ENCODE measurements around the gene TRPV3. TPM values are rescaled to one million over a fixed set of nuclear protein-coding genes. Genes with fewer than 3 reads are reported as not detected.
"Not testable (repeated sequence)": the region's sequence is repeated elsewhere in the genome, so short reads cannot be mapped to it uniquely, and the experiment has no call there.

Gene TRPV3
- total RNA-seq, 1 donor from 2014 or later = 1.0 TPM

- peak; percentile 23 for ATAC-seq (ENCODE audit: poor library complexity)
- intact Hi-C loops (cut with DNase I) = no loop called here
Observed at GRCh38 chr17:3531266-3532101, 26.1 kb downstream of the TRPV3 start.

DNA sequence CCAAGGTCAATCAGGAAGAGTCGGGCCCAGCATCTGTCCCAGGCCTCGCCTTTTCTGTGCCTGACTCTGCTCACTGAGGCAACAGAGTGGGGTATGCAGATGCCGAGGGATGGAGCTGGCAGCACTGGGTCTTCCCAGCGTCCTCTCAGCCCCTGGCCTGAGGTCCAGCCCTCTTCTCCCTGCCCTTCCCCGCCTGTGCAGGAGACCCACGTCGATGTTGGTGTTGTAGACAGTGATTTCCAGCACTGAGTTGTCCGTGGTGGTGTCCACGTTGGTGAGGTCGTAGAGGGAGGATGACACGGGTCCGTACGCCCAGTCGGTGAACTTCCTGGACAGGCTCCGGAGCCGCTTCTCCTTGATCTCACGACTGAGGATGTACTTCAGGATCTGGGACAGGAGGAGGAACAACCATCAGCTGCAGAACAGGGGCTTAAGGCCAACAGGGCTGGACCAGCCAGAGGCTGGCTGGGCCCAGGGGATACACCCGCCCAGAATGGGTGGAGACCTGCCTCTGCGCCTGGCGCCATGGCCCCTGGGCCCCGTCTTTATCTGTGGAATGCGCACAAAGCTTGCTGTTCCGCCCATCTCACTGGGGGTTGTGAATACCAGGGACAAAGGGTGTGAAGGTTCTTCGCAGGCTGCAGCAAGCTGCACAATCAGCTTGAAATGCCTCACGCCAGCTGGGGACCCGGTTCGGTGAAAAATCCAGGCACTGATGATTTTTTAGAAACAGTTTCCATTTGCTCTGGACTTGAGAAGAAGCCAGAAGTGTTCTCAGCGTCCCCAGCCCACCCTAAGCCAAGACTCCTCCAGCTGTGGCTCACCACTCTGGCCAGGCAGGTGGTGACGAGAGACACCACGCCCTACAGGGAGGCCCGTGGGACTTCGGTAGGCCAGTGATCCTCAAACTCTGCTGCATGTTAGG is 27.5 kb downstream of the TRPV3 start:
- peak; percentile 92 for DNase-seq
- intact Hi-C loops (cut with DNase I) = no loop called here
- peak; percentile 92 for ATAC-seq (ENCODE audit: poor library complexity)

More at GRCh38 chr17:3531266-3532101, 26.1 kb downstream of the TRPV3 start:
- peak; percentile 77 for DNase-seq

GRCh38 chr17:3528880-3529511 is 28.6 kb downstream of the TRPV3 start:
- DNase-seq (peak; percentile 44), ATAC-seq (ENCODE audit: poor library complexity) (no peak)
- intact Hi-C loops (cut with DNase I) = no loop called here

GRCh38 chr17:3528403-3528851 is 29.2 kb downstream of the TRPV3 start:
- intact Hi-C loops (cut with DNase I) = no loop called here
- DNase-seq (peak; percentile 34), ATAC-seq (ENCODE audit: poor library complexity) (no peak)

DNA sequence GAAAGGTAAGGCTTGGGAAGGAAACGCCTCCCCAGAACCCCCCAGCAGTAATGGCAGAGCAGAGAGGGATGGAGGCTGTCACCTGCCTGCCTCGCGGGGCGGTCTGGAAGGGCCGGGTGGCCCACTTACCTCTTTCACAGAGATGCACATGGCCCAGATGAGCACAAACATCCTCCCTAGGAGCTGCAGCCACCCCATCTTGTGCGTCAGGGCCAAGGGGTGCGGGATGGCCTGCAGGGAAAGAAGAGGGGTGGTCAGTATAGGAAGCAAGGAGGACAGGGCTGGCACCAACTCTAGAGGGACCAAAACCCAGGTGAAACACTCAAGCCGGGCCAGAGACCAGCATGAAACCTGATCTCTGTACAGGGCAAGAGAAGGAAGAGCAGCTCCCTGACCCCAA is 29.7 kb downstream of the TRPV3 start:
- intact Hi-C loops (cut with DNase I) = no loop called here
- ATAC-seq (ENCODE audit: poor library complexity) (no peak), DNase-seq (peak; percentile 30)

- DNase-seq = no peak
- no peak for ATAC-seq (ENCODE audit: poor library complexity)
- intact Hi-C loops (cut with DNase I) = no loop called here
Observed at GRCh38 chr17:3527468-3527867, 30.1 kb downstream of the TRPV3 start.

DNA sequence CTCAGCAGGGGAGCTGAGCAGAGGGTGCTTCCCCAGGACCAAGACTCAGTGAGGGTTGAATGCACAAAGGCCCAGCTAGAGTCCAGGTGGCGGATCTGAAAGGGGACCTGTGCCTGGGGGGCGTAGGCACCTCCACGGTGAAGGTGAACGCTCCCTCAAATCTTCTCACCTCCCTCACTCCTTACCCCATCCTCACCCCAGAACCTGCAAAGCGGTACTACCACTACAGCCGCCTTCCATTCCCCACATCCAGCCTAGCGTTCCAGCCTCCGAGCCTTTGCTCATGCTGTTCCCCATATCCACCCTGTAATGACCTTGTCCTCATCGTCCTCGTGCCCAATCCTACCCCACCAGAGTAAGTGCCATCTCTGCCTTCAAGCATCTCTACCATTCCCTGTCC is 30.6 kb downstream of the TRPV3 start:
- DNase-seq (peak; percentile 17), ATAC-seq (ENCODE audit: poor library complexity) (no peak)
- intact Hi-C loops (cut with DNase I) = no loop called here

DNA sequence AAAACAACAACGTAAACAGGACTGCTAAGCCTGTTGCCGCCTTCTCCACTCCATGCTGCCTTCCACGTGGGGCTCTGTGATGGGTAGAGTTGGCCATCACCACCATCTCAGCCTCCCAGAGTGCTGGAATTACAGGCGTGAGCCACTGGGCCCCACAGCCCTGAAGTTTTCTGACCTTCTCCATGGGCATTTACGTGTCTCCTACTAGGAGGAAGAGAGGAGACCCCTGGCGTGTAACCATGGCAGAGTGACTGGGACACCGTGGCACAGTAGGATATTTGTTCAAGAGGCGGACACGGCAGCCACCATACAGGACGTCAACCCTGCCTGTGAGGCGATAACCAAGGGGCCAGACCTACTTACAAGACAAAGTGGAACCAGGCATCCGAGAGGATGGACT is 31.1 kb downstream of the TRPV3 start:
- intact Hi-C loops (cut with DNase I) = no loop called here
- no peak for ATAC-seq (ENCODE audit: poor library complexity)
- DNase-seq = peak; percentile 26

- ATAC-seq (ENCODE audit: poor library complexity) (no peak), DNase-seq (peak; percentile 17)
- intact Hi-C loops (cut with DNase I) = no loop called here
Observed at GRCh38 chr17:3524024-3524423, 33.6 kb downstream of the TRPV3 start.

DNA sequence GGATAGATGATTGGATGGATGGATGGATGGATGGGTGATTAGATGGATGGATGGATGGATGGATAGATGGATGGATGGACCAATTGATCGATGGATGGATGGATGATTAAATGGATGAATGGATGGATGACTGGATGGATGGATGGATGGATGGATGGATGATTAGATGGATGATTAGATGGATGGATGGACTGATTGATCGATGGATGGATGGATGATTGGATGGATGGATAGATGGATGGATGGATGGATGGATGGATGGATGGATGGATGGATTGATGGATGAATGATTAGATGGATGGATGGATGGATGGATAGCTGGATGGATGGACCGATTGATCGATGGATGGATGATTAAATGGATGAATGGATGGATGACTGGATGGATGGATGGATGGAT is 38.1 kb downstream of the TRPV3 start:
- DNase-seq; intact Hi-C loops (cut with DNase I); ATAC-seq (ENCODE audit: poor library complexity): not testable (repeated sequence)

DNA sequence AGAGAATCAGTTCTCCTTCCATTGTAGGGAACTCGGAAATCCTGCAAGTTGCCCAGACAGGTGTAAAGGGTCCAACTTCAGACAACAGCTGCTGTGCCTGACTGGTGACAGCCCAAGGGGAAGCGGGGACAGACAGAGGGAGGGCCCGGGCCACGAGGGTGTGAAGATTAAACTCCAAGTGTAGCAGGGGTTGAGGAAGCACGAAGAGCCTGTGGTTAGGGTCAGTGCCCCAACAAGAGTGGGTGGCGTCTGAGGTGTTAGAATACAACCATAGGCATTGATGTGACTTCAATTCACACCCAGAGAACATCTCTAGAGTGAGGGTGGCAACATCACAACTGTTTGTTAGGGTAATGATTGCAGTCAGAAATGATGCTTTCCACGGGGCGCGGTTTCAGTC is 42.7 kb downstream of the TRPV3 start:
- intact Hi-C loops (cut with DNase I) = no loop called here
- no peak for DNase-seq
- no peak for ATAC-seq (ENCODE audit: poor library complexity)

DNA sequence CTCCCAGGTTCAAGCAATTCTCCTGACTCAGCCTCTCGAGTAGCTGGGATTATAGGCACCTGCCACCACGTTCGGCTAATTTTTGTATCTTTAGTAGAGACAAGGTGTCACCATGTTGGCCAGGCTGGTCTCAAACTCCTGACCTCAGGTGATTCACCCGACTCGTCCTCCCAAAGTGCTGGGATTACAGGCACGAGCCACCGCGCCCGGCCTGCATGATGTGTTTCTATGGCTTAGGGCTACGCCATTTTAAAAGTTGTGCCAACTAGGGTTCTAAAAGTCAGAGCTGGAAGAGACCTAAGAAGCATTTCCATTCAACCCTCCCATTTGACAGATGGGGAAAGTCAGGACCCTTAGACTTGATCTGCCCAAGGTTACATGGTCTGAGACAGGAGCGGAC is 43.4 kb downstream of the TRPV3 start:
- ATAC-seq (ENCODE audit: poor library complexity); DNase-seq; intact Hi-C loops (cut with DNase I): not testable (repeated sequence)

DNA sequence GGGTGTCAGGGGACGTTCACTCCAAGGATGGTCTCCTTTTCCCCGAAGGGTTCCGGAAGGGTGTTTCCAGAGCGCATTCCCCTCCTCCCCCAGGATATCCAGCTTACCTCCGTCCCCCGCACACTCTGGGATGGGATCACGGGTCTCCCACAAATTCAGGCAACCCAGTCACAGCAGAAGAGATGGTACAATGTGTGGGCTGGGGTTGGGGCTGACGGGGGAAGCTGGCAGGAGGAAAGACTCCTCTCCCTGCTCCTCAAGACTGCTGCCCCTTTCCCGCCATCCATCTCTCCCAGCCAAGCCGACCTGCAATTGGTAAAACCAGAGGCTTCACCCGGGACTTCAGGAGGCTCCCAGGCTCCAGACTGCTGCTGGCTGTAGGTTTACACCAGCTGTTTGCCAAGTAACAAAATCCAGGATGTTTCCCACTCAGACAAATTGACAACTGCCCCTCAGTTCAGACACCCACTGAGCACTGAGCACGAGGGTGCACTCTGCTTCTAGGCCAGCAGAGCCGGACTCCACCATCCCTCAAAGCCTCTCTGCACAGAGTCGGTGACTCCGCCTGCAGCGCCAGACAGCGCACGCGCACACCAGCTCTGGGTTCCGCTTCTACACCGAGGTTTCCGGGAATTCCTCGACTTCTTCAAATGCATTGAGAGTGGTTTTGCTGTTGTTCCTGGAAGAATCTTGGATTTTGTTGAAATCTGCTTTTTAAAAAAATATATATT is 44.1 kb downstream of the TRPV3 start:
- intact Hi-C loops (cut with DNase I) = no loop called here
- peak; percentile 19 for ATAC-seq (ENCODE audit: poor library complexity)
- no peak for DNase-seq

DNA sequence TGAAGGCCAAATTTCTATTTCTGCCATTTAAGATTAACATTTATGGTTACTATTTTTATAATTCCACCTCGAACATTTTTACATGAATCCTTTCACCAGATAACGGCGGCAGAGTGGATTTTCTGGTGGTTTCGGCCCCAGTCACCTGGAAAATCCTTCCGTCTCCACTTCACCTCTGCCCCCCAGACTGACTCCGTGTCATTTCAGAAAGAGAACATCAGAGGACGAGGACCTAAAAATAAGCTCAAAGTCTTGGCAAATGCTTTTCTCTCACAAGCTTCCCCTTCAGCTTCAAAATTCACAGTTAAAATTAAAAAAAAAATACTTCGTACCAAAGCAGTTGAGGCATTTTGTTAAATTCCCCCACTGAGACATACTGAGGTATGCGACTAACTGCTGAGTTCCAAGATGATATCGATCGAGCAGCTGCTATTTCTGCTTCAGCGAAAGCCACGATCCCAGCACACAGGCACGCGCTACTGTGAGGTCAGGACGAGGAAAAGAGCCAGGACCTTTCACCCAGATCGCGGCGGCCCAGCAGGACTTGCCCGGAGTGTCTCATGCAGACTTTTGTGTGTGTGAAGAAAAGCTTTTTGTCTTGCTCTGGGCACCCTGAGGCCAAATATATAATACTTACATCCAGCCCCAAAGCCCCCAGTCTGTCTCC is 45.0 kb downstream of the TRPV3 start:
- DNase-seq (peak; percentile 89), ATAC-seq (ENCODE audit: poor library complexity) (peak; percentile 97)
- intact Hi-C loops (cut with DNase I) = no loop called here

DNA sequence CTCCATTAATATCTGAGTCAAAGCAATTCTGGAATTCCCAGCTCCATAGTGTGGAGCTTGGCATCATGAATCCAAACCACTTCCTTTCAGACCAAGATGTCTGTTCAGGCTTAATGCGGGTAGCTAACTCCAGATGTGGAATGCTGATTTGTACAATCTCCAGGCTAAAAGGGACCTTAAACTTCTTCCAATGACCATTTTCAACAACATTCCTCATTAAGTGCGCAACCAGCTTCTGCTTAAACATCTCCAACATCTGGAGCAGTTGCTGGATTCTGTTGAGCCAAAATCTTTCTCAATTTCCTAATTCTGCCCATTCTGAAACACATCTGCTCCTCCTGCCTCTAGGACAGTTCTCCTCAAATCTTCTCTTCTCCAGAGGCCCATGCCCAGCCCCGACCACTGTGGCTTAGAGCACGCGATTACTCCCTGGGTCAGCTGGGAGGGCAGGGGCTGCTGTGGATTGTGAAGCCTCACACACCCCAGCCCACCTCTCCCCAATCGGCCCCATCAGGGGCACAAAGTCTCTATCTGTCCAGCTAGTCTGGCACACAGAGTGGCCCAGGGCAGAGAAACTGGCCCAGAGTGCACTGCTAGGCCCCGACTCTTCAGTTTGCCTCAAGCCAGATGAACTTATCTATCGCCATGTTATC is 45.6 kb downstream of the TRPV3 start:
- intact Hi-C loops (cut with DNase I) = no loop called here
- no peak for DNase-seq

GRCh38 chr17:3510090-3510489 is 47.5 kb downstream of the TRPV3 start:
- DNase-seq (no peak), ATAC-seq (ENCODE audit: poor library complexity) (no peak)
- intact Hi-C loops (cut with DNase I) = no loop called here

More for the DNA sequence above, 45.6 kb downstream of the TRPV3 start:
- ATAC-seq (ENCODE audit: poor library complexity) = peak; percentile 47

DNA sequence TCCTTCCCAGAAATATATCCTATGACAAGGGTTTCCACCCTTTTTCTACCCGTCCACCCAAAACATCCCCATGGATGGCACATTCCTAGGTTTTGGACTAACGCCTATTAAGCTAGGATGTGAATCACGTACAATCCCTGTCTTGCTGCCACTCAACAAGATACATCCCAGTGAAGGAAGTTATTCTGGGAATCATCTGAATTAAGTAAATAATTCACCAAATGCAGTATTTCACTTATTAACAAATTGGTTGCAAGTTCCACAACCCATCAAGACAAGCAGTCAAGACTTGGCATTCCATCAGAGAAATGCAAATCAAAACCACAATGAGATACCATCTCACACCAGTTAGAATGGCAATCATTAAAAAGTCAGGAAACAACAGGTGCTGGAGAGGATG is 49.7 kb downstream of the TRPV3 start:
- ATAC-seq (ENCODE audit: poor library complexity) (no peak), DNase-seq (no peak)
- intact Hi-C loops (cut with DNase I) = no loop called here

Measured in Right ventricle myocardium superior (tissue), 1 donor.